Caki2 (cell line): ENCODE measurements around the gene ZBP1. TPM values are rescaled to one million over a fixed set of nuclear protein-coding genes. Genes with fewer than 3 reads are reported as not detected.

Experiments
- DNase-seq: peaks from one replicate; pipeline ENCODE4 v3.0.0-alpha.2; 2015; ENCODE audit warnings: low read depth
- in situ Hi-C: cut with HindIII; loops from 2 replicates; pipeline ENCODE4 v1.10.0; 2016; ENCODE audit warnings: low sequenced_read_pairs, low pct_unique_long_range_greater_than_20kb, mixed read lengths
- total RNA-seq: library from RNA; depleted of rRNA; stranded (reverse); fragments of >200 nt; shearing (Covaris generic); gene quantifications from 2 replicates; pipeline ENCODE4 v1.2.3, GENCODE V29; 2014; ENCODE audit warnings: low replicate concordance; rRNA removed

Gene ZBP1
- total RNA-seq = not detected in 2 replicates

GRCh38 chr20:57620274-57620990 lies at the start of gene ZBP1:
Gene ZBP1 (minus strand): TSS chr20:57620426. CDS start chr20:57620295, 131 bp downstream.
- in situ Hi-C loops = no loop called here
- DNase-seq = no peak

- DNase-seq = no peak
- in situ Hi-C loops = no loop called here
These were observed 49.4 kb upstream of the ZBP1 start for GRCh38 chr20:57669632-57670031.

GRCh38 chr20:57667924-57668782 lies 47.9 kb upstream of the ZBP1 start:
- DNase-seq = no peak
- in situ Hi-C loops = no loop called here

GRCh38 chr20:57667388-57667787 lies 47.2 kb upstream of the ZBP1 start:
- in situ Hi-C loops = no loop called here
- DNase-seq = no peak

GRCh38 chr20:57666834-57667157 lies 46.6 kb upstream of the ZBP1 start:
- DNase-seq = no peak

GRCh38 chr20:57666106-57666833 lies 46.0 kb upstream of the ZBP1 start:
- DNase-seq = no peak
- in situ Hi-C loops = no loop called here

More at GRCh38 chr20:57666834-57667157, 46.6 kb upstream of the ZBP1 start:
- in situ Hi-C loops = no loop called here

GRCh38 chr20:57665589-57665971 lies 45.4 kb upstream of the ZBP1 start:
- in situ Hi-C loops = no loop called here
- DNase-seq = no peak

- no peak for DNase-seq
- in situ Hi-C loops = no loop called here
These were observed 44.8 kb upstream of the ZBP1 start for GRCh38 chr20:57664924-57665588.

- in situ Hi-C loops = no loop called here
- no peak for DNase-seq
These were observed 44.2 kb upstream of the ZBP1 start for GRCh38 chr20:57664476-57664875.

- in situ Hi-C loops = no loop called here
- DNase-seq = no peak
These were observed 43.6 kb upstream of the ZBP1 start for GRCh38 chr20:57663681-57664451.

GRCh38 chr20:57663241-57663640 lies 43.0 kb upstream of the ZBP1 start:
- in situ Hi-C loops = no loop called here
- DNase-seq = no peak

GRCh38 chr20:57662456-57663240 lies 42.4 kb upstream of the ZBP1 start:
- DNase-seq = no peak
- in situ Hi-C loops = no loop called here

GRCh38 chr20:57661746-57662455 lies 41.7 kb upstream of the ZBP1 start:
- in situ Hi-C loops = no loop called here
- no peak for DNase-seq

- no peak for DNase-seq
- in situ Hi-C loops = no loop called here
These were observed 40.9 kb upstream of the ZBP1 start for GRCh38 chr20:57660922-57661745.

- in situ Hi-C loops = no loop called here
These were observed 40.1 kb upstream of the ZBP1 start for GRCh38 chr20:57660181-57660921.

More at GRCh38 chr20:57660181-57660921, 40.1 kb upstream of the ZBP1 start:
- no peak for DNase-seq
